ENCODE data around the gene BET1L.
"Not testable (repeated sequence)": the region's sequence is repeated elsewhere in the genome, so short reads cannot be mapped to it uniquely, and the experiment has no call there.

The BET1L gene

GRCh38 chr11:196786-197731, 10.1 kb downstream of the BET1L start:
- DNase-seq (ENCODE audit: low spot score): no peak

- not testable (repeated sequence) for DNase-seq (ENCODE audit: low spot score)
These were observed 13.7 kb downstream of the BET1L start for GRCh38 chr11:193481-193880.

GRCh38 chr11:192674-193128, 14.5 kb downstream of the BET1L start, which contains the start of gene SCGB1C1:
SCGB1C1 (plus strand) TSS chr11:193078; CDS start chr11:193100, 22 bp downstream.
- not testable (repeated sequence) for DNase-seq (ENCODE audit: low spot score)

GRCh38 chr11:191490-192478, 15.4 kb downstream of the BET1L start:
- DNase-seq (ENCODE audit: low spot score): peak; percentile 45

GRCh38 chr11:190546-190945, 16.7 kb downstream of the BET1L start:
- not testable (repeated sequence) for DNase-seq (ENCODE audit: low spot score)

- DNase-seq (ENCODE audit: low spot score): not testable (repeated sequence)
These were observed 17.3 kb downstream of the BET1L start for GRCh38 chr11:189843-190311.

- not testable (repeated sequence) for DNase-seq (ENCODE audit: low spot score)
These were observed 17.9 kb downstream of the BET1L start for GRCh38 chr11:189200-189783.

- DNase-seq (ENCODE audit: low spot score): not testable (repeated sequence)
These were observed 27.0 kb downstream of the BET1L start for GRCh38 chr11:180242-180641.
